Endothelial cell (in vitro differentiated cells): ENCODE results near the gene MGAT1. TPM values are rescaled to one million over a fixed set of nuclear protein-coding genes. Genes with fewer than 3 reads are reported as not detected.

Experiments used
- DNase-seq: peaks from one replicate; pipeline ENCODE4 v3.0.0; 2021; ENCODE audit warnings: low spot score
- H3K27ac Mint-ChIP-seq: one replicate; pipeline ENCODE4 v1.8.0; 2021; ENCODE audit warnings: mixed read lengths, inconsistent platforms; ENCODE audit not compliant: unreplicated experiment
- H3K27me3 Mint-ChIP-seq: one replicate; pipeline ENCODE4 v1.8.0; 2021; ENCODE audit warnings: mild to moderate bottlenecking, moderate library complexity, mixed read lengths, inconsistent platforms; ENCODE audit not compliant: unreplicated experiment
- H3K36me3 Mint-ChIP-seq: one replicate; pipeline ENCODE4 v1.8.0; 2021; ENCODE audit warnings: mild to moderate bottlenecking, low read depth, mixed read lengths, inconsistent platforms; ENCODE audit not compliant: unreplicated experiment
- H3K4me1 Mint-ChIP-seq: one replicate; pipeline ENCODE4 v1.8.0; 2021; ENCODE audit warnings: mild to moderate bottlenecking, mixed read lengths, inconsistent platforms; ENCODE audit not compliant: unreplicated experiment
- H3K4me3 Mint-ChIP-seq: one replicate; pipeline ENCODE4 v1.8.0; 2021; ENCODE audit warnings: mild to moderate bottlenecking, mixed read lengths, inconsistent platforms; ENCODE audit not compliant: unreplicated experiment
- H3K9me3 Mint-ChIP-seq: one replicate; pipeline ENCODE4 v1.8.0; 2021; ENCODE audit warnings: mixed read lengths, inconsistent platforms; ENCODE audit not compliant: unreplicated experiment
- CTCF ChIP-seq: fragments of 200-600 bp; sonication (generic); IDR thresholded peaks from one replicate; pipeline ENCODE4 v1.5.0; 2021; ENCODE audit warnings: antibody characterized with exemption; ENCODE audit not compliant: unreplicated experiment
- total RNA-seq: library from RNA; stranded (reverse); fragmentation: NEBNext Ultra II Directional; extraction: Animal tissue kit (Norgen Biotek cat#: 25700); gene quantifications from one replicate; pipeline ENCODE4 v1.2.1, GENCODE V29; 2021; ENCODE audit not compliant: unreplicated experiment

The MGAT1 gene
- total RNA-seq, 1 donor from 2014 or later = 115 TPM

- peaks cover 71% of the 10 kb centered on the region for H3K36me3 Mint-ChIP-seq
- peaks cover 2% of the 10 kb centered on the region for H3K27me3 Mint-ChIP-seq
- peaks cover 8% of the 10 kb centered on the region for H3K9me3 Mint-ChIP-seq
- DNase-seq = no peak
- H3K4me1 Mint-ChIP-seq = peaks cover 3% of the 10 kb centered on the region
- H3K27ac Mint-ChIP-seq = no peak overlapping the region
- peak overlapping the region; percentile 70 for H3K4me3 Mint-ChIP-seq
- no peak for TF ChIP-seq CTCF
Observed at GRCh38 chr5:180848265-180848664, 45.7 kb upstream of the MGAT1 start.

- no peak overlapping the region for H3K27ac Mint-ChIP-seq
- H3K4me3 Mint-ChIP-seq = peak overlapping the region; percentile 16
- peaks cover 62% of the 10 kb centered on the region for H3K36me3 Mint-ChIP-seq
- H3K4me1 Mint-ChIP-seq = no peaks in the 10 kb centered on the region
- DNase-seq = no peak
- peaks cover 8% of the 10 kb centered on the region for H3K9me3 Mint-ChIP-seq
- no peak for TF ChIP-seq CTCF
- H3K27me3 Mint-ChIP-seq = no peaks in the 10 kb centered on the region
Observed at GRCh38 chr5:180847026-180847425, 44.4 kb upstream of the MGAT1 start.

GRCh38 chr5:180844858-180845257 is 42.3 kb upstream of the MGAT1 start:
- no peak for DNase-seq
- H3K27ac Mint-ChIP-seq = no peak overlapping the region
- H3K27me3 Mint-ChIP-seq = no peaks in the 10 kb centered on the region
- peaks cover 41% of the 10 kb centered on the region for H3K36me3 Mint-ChIP-seq
- no peaks in the 10 kb centered on the region for H3K9me3 Mint-ChIP-seq
- no peaks in the 10 kb centered on the region for H3K4me1 Mint-ChIP-seq
- TF ChIP-seq CTCF = no peak
- no peak overlapping the region for H3K4me3 Mint-ChIP-seq

GRCh38 chr5:180844432-180844831 is 41.8 kb upstream of the MGAT1 start:
- H3K27ac Mint-ChIP-seq = no peak overlapping the region
- no peaks in the 10 kb centered on the region for H3K4me1 Mint-ChIP-seq
- no peak for DNase-seq
- H3K4me3 Mint-ChIP-seq = no peak overlapping the region
- H3K27me3 Mint-ChIP-seq = no peaks in the 10 kb centered on the region
- TF ChIP-seq CTCF = no peak
- H3K36me3 Mint-ChIP-seq = peaks cover 37% of the 10 kb centered on the region
- no peaks in the 10 kb centered on the region for H3K9me3 Mint-ChIP-seq

GRCh38 chr5:180839935-180840334 is 37.3 kb upstream of the MGAT1 start:
- Mint-ChIP-seq H3K4me1 (no peaks in the 10 kb centered on the region), H3K36me3 (no peaks in the 10 kb centered on the region), H3K27ac (no peak overlapping the region), H3K4me3 (no peak overlapping the region), H3K9me3 (no peaks in the 10 kb centered on the region), H3K27me3 (no peaks in the 10 kb centered on the region)
- TF ChIP-seq CTCF = no peak
- no peak for DNase-seq
